ENCODE data around the gene FBXO44.

DNA sequence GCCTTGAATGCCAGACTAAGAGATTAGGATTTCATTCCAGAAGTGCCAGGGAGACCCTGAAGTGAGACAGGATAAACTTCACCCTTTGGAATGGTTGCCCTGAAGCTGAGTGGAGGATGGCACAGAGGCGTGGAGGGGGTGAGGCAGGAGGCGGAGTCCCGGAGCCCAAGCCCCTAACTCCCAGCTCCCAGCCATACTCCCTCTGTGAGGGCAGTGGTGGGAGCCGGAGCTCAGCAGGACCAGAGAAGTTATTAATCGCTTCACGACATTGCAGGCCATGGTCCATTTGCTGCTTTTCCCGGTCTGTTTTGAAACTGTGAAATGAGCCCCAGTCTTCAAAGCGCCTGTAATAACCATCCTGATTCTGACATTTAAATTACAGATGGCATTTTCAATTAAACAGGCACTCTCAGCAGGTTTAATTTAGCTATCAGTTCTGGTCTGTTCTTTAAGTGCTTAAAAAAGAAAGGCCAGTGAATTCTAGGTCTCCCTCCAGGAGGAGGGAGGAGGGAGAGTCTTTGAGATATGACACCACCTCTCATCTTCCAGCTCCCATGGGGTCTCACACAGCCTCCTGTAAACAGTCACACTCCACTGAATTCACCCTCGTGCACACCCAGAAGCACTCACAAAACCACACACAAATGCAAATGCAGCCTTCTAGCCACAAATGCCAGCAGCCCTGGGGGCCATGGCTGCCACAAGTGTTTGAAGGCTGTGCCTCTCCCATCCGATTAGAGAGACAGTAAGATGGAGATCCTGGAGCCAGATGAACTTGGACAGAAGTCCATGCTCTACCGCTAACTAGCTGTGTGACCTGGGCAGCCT, 20.1 kb upstream of the FBXO44 start:
- TF ChIP-seq CTCF (IDR thresholded peaks at IDR 0.05; ENCODE audit: low read depth, low read length) (no peak), EZH2phosphoT487 (IDR thresholded peaks at IDR 0.05; ENCODE audit: low read depth) (no peak)
